GM19351 (cell line): Measurements from ENCODE around the gene IL17RD.

Experiments
- ATAC-seq: cut with Tn5 transposase; IDR thresholded peaks from one replicate; pipeline ENCODE4 v1.9.1; 2021; ENCODE audit warnings: mild to moderate bottlenecking, moderate library complexity; ENCODE audit not compliant: unreplicated experiment

The IL17RD gene

GRCh38 chr3:57164657-57165573 lies at the start of gene IL17RD:
Gene IL17RD (minus strand): TSS chr3:57165353. CDS start chr3:57165286, 67 bp downstream.
- peak; percentile 57 for ATAC-seq

DNA sequence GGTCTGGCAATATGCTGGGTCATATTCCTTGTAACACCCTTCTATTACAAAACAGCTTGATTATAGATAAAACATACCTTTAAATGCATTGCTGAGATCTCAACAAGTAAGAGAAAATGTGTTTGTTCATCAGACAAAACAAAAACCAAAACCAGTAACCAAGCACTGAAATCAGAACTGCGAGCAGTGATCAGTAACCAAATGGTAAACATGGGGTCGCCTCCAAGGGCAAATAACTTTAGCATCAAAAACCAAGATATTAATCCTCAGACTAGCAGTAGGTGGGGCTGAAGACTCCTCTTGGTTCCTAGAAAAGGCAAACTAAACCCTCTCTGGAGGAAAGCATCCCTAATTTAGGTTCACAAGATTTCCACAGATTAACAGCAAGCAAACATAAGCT lies 41.3 kb upstream of the IL17RD start:
- no peak for ATAC-seq

GRCh38 chr3:57199895-57200297 lies 34.7 kb upstream of the IL17RD start, which contains the start of gene HESX1:
Gene HESX1 (minus strand): TSS chr3:57199978. CDS start chr3:57199918, 60 bp downstream.
- ATAC-seq: no peak

DNA sequence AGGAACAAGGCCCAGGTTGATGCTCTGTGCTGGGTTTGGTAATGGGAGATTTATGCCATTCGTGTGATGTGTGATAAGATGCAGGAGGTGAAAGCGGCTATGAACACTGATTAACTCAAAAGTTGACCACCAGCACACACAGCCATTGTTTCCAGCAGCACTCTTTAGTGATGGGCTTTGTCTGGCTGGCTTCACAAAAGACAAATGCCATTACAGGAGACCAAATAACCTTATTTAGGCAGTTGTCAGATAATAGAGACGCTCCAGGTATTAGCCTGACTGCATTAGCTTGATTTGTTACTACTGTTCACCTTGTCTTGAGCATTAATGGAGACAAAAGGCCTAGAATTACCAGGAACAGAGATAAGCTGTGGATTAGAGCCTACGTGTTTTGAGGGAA lies 29.5 kb upstream of the IL17RD start:
- ATAC-seq: no peak

DNA sequence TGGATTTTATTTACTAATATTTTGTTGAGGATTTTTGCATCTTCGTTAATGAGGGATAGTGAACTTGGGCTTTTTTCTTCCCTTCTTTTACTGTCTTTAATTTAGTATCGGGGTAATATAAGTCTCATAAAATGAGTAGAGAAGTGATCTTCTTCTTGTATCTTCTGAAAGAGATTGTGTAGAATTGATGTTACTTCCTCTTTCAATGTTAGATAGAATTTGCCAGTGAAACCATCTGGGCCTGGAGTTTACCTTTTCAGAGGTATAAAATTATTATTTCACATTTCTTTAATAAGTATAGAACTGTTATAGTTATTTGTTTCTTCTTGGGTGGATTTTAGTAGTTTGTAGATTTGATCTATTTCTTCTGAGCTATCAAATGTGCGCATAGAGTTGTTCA lies 26.9 kb upstream of the IL17RD start:
- ATAC-seq: no peak

DNA sequence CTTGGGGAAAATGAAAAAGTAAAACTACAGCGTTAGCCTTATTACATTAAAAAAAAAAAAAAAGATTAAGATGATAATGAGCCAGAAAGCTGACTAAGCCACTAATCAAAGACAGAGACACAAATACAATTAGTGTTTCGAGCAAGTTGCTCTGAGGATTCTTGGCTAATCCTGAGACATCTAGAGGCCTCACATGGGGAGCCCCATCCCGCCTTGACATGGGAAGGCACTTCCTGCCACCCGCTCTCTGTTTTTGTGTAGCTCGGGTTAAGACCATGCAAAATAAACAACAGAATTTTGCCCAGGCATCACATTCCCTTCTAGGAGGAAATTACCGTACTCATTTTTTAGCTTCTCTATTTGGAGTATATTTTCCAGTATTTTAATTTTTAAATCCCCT lies 19.4 kb upstream of the IL17RD start:
- ATAC-seq: no peak

GRCh38 chr3:57179580-57180410 lies 14.6 kb upstream of the IL17RD start:
- ATAC-seq: no peak

GRCh38 chr3:57176045-57176444 lies 10.9 kb upstream of the IL17RD start:
- no peak for ATAC-seq

- no peak for ATAC-seq
Measured at GRCh38 chr3:57173687-57174086, 8.5 kb upstream of the IL17RD start.

DNA sequence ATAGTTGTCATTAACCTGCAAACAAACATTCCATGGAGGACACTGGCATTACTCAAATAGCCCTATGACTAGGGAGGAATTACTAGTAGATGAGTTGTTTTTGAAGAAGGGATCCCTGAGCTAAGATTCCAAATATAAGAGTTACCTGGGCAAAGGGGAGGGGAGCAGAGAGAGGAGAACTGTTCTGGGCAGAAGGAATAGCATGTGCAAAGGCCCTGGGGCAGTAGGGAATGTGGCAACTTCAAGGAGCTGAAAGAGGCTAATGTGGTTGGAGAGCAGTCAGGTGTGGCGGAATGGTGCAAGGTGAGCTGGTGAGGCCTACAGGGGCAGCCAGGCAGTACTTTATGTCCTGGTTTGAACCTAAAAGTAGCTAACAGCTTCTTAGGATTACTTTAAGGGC lies 5.8 kb upstream of the IL17RD start:
- ATAC-seq: no peak

DNA sequence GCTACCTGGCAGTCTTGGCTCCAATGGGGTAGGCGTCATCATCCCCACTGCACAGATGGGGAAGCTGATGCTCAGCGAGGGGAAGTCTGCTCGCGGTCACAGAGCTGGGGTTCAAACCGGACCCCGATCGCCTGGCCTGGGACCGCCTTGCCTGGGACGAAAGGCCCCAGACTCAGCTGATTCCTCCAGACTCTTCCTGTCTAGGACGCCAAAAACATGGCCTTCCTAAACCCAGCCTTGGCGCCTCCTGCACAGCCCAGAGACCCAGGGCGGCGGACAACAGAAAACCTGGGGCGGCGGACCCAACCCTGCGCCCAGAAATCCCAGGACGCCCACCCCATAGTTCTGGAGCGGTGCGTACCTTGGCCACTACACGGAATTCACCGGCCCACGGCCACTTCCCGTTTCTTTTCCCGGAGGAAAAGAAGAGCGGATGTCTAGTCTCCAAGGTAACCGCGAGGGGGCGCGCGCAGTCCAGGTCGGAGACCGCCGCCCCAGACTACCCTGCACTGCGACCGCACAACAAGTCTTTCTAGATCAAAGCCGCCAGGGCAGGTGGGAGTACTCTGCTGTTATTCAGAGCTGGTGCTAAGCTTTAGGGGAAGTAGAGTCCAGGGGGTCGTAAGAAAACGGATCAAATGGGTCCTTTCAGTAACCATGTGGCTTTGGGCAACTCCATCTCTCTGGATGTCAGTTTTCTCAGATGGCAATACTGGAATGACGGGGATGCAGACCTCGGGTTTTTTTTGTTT lies 4.9 kb upstream of the IL17RD start:
- peak; percentile 62 for ATAC-seq

- ATAC-seq: no peak
Measured at GRCh38 chr3:57169108-57169507, 4.0 kb upstream of the IL17RD start.

- no peak for ATAC-seq
Measured at GRCh38 chr3:57168151-57168550, 3.0 kb upstream of the IL17RD start.

- no peak for ATAC-seq
Measured at GRCh38 chr3:57166660-57167059, 1.5 kb upstream of the IL17RD start.

- no peak for ATAC-seq
Measured at GRCh38 chr3:57165641-57166040, 488 bp upstream of the IL17RD start.

GRCh38 chr3:57164217-57164656 lies 916 bp downstream of the IL17RD start:
- no peak for ATAC-seq

DNA sequence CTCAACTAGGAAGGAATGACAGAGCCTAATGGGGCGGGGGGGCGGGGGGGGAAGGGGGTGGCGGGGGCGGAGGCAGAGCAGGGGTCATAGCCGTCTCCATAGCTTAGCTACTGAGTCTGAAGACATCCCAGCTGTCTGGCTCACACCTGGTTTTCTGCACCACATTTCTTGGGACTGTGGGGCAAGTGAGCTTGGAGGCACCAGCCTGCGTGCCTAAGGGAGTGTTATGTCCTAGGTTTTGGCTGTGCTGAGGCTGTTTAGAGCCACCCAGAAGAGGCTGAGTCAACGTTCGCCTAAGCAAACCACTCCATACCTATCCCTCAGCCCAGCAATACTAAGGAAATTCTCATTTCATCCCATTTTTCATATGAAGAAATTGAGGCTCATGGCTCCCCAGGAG lies 1.4 kb downstream of the IL17RD start:
- ATAC-seq: no peak

- ATAC-seq: no peak
Measured at GRCh38 chr3:57161915-57162314, 3.2 kb downstream of the IL17RD start.

DNA sequence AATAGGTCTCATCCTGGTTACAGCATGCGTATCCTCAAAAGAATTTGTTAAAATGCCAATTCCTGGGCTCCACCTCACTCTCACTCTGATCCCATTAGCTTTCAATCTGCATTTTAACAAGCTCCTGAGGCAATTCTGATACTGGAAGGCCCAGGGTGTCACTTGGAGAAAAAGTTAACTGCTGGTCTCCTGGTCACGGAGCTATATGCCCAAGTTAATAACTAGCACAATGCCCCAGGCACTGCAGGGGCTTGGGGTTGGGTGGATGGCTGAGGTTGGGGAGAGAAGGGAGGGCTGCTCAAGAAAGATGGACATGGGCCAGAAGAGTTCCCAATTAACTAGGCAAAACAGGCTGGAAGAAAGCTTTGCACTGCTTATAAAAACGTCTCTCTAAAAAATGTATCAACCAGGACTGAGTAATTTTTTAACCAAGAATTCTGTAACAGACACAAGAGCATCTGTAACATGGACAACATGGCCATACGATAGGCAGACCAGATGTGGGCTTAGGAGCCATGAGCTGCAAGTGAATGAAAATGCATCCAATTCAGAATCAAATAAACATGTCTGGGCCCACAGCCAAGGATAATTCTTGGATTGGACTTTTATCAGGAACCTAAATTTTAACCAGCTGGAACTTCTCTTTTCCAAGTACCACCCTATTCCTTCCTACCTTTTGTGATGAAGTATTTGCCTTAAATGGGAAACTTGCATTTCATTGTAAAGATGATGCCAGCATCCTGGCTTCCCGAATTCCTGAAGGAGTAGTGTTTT lies 4.2 kb downstream of the IL17RD start:
- ATAC-seq: no peak

DNA sequence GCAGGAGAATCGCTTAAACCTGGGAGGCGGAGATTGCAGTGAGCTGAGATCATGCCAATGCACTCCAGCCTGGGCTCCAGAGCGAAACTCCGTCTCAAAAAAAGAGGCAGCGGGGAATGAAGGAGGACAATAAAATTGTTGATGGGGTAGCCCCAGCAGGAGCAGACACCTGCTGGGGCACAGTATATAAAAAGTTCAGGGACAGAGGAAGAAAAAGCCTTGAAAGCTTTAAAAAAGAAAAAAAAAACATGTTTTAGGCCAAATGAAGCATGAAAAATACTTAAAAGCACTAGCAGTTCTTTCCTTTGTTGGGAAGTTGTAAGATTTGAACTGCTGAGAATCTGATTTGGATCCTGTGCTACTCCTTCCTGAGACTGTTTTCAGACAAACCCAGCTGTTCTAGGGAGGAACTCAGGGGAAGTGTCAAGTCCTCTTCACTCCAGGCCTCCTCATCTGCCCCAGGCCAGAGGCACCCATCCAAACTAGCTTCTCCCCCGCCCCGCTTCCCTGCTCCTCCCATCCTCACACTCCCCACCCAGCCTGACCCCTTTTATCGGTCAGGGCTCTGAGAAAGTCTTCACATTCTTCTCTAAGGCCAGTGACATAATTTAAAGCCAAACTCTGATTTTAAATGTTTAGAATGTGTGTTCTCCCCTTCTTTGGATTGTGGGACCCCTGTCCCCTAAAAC lies 4.9 kb downstream of the IL17RD start:
- no peak for ATAC-seq
